ENCODE measurements around the gene ATXN7L1. TPM values are rescaled to one million over a fixed set of nuclear protein-coding genes. Genes with fewer than 3 reads are reported as not detected.

Gene ATXN7L1
- total and polyA plus RNA-seq, 2 of the 13 experiments (the other 11 are each of a cell fraction or from before 2014, with no cell fraction given): 4.1 to 7.8 TPM

DNA sequence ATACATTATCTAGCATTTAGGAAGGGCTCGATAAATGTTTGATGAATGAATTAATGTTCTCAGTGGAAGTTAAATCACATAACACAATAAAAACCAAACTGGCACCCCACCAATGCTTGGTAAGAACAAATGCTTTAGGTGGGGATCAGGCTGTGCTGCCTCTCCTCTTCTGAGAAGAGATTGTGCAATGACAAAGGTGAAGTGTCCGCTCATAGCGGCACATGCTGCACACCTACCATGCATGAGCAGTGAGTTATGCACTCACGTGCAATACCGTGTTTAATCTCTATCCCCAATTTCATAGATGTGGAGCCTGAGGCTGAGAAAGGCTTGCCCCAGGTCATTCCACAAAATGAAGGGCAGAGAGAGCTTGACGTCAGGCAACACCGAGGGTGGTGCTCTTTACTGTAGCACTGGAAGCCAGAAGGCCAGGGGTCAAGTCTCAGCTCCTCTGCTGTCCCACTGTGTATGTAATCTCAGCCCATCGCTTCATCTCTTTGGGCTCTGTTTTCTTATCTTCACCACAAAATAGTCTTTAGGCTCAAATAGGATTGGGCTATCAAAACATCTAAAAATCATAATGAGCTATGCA lies 222.2 kb downstream of the ATXN7L1 start:
- POLR2A ChIA-PET: no interaction called here
- Histone ChIP-seq H3K9ac (ENCODE audit: insufficient read depth, low read depth, low read length) (no peak overlapping the region), H3K36me3 (replicated peaks in 1 of 2; ENCODE audit: control insufficient read depth in 1 of 2, insufficient read depth in 2 of 2, low read length in 2 of 2) (no peaks in the 10 kb centered on the region), H2AFZ (ENCODE audit: low read length) (no peak overlapping the region), H3K79me2 (ENCODE audit: insufficient read depth, low read length) (no peaks in the 10 kb centered on the region), H3K4me2 (ENCODE audit: low read depth, low read length) (no peak overlapping the region), H3K9me3 (ENCODE audit: low read length) (no peaks in the 10 kb centered on the region), H3K27ac (ENCODE audit: extremely low read length, insufficient read depth, low read length) (no peak overlapping the region), H3K4me1 (ENCODE audit: insufficient read depth, low read length) (peaks cover 33% of the 10 kb centered on the region), H3K4me3 (replicated peaks in 1 of 3; ENCODE audit: insufficient read depth in 1 of 3, low read depth in 2 of 3, low read length in 3 of 3) (no peak overlapping the region), H4K20me1 (ENCODE audit: insufficient read depth, low read length) (no peaks in the 10 kb centered on the region), H3K27me3 (ENCODE audit: control insufficient read depth in 1 of 2, insufficient read depth in 2 of 2, low read length in 2 of 2) (no peaks in the 10 kb centered on the region)
- TF ChIP-seq ZNF326 (CRISPR knock-in tag; IDR thresholded peaks at IDR 0.05; ENCODE audit: borderline replicate concordance) (no peak), HNRNPK (IDR thresholded peaks at IDR 0.05; ENCODE audit: low read depth, low read length, poor library complexity, severe bottlenecking) (no peak), RFXANK (CRISPR knock-in tag; IDR thresholded peaks at IDR 0.05) (no peak), CEBPB (IDR thresholded peaks at IDR 0.05; ENCODE audit: borderline replicate concordance, low read depth, low read length) (peak; percentile 52; the same call in 1 of the 2 replicates), ZNF550 (CRISPR knock-in tag; IDR thresholded peaks at IDR 0.05; ENCODE audit: borderline replicate concordance) (no peak), ZBTB42 (CRISPR knock-in tag; IDR thresholded peaks at IDR 0.05) (no peak), PAF1 (CRISPR knock-in tag; IDR thresholded peaks at IDR 0.05) (no peak), HES4 (CRISPR knock-in tag; IDR thresholded peaks at IDR 0.05; ENCODE audit: borderline replicate concordance) (no peak), FOXJ3 (CRISPR knock-in tag; IDR thresholded peaks at IDR 0.05; ENCODE audit: borderline replicate concordance) (no peak)
- TF ChIP-seq, protein P1, sequence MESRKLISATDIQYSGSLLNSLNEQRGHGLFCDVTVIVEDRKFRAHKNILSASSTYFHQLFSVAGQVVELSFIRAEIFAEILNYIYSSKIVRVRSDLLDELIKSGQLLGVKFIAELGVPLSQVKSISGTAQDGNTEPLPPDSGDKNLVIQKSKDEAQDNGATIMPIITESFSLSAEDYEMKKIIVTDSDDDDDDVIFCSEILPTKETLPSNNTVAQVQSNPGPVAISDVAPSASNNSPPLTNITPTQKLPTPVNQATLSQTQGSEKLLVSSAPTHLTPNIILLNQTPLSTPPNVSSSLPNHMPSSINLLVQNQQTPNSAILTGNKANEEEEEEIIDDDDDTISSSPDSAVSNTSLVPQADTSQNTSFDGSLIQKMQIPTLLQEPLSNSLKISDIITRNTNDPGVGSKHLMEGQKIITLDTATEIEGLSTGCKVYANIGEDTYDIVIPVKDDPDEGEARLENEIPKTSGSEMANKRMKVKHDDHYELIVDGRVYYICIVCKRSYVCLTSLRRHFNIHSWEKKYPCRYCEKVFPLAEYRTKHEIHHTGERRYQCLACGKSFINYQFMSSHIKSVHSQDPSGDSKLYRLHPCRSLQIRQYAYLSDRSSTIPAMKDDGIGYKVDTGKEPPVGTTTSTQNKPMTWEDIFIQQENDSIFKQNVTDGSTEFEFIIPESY (CRISPR knock-in tag; IDR thresholded peaks at IDR 0.05): peak; percentile 94
- in situ Hi-C loops (cut with HindIII; ENCODE audit: extremely low pct_ligation_motif_present, low pct_unique_long_range_greater_than_20kb) (loop anchor here (5.0 kb wide), 1 partner anchor 388 kb away; no protein-coding TSS in a partner anchor), intact Hi-C loops (cut with micrococcal nuclease; ENCODE audit: unreplicated experiment) (loop anchor here (10.0 kb wide), 1 partner anchor 511 kb away; no protein-coding TSS in a partner anchor)
- WGBS (ENCODE audit: low lambda C conversion rate): 83% methylated on average over 7 of the region's 8 CpGs
- CTCF ChIA-PET (ENCODE audit: low intra/inter-chr PET ratio, low total read pairs): interaction anchor here (2.5 kb wide), 1 partner anchor 388 kb away, joined by 24 read pairs; no protein-coding TSS in a partner anchor
- FAIRE-seq (no peak), DNase-seq (ENCODE audit: low spot score) (no peak), ATAC-seq (no peak)
- BruUV-seq (replicated peaks): no TSS peak
